GM18868 (cell line): ENCODE measurements around the gene TRIM7.
"Not testable (repeated sequence)": the region's sequence is repeated elsewhere in the genome, so short reads cannot be mapped to it uniquely, and the experiment has no call there.

ENCODE experiments used
- ATAC-seq: cut with Tn5 transposase; IDR thresholded peaks from one replicate; pipeline ENCODE4 v1.9.1; 2021; ENCODE audit warnings: mild to moderate bottlenecking, moderate library complexity; ENCODE audit not compliant: unreplicated experiment

TRIM7 gene

DNA sequence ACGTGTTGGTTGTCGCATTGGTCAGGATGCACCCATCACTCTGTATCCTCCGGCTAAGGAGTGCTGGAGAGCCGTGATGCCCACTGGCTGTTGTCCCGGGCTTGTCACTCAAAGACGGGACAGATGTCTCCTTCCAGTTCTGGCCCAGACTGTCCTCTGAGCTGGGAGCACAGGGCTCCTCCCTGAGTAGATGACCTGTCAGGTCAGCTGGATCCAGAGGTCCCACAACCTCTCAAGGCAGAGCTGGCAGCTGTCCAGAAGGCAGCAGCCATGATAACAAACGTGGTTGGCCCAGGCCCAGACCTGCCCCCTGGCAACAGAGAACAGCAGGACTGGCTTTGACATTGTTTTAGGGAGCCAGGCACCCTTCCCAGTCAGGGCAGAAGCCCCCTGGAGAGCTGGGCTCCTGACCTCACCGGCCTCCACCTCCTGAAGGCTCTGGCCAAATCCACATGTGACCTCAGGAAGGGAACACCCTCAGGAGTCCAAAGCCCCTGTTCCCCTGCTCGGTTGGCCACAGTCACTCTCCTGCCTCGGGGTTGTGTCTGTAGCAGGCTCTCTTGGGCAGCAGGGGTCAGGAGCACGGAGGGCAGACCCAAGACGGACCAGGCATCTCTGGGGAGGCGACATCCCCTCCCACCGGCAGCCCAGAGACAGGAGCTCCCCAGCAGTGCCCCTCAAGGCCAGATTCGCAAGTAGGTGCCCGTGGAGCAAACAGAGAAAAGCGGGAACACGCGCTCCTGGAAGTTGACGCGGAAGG is 10.3 kb downstream of the TRIM7 start:
- ATAC-seq = no peak

DNA sequence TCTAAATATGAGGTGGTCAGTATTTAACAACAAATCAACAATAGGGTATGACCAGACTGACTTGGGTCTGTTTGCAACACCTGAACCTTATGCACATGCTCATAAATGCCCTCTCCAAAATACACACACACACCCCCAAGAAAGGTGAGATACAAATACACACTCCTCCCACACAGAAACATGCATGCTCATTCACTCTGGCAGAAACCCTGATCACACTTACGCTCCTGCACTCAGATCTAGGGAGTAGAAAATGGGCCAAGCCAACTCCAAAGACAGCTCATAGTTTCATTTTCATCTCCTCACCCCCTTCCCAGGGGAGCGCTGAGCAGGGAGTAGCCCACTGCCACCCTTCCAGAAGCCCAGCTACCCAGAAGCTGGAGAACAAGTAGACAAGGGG is 11.3 kb downstream of the TRIM7 start:
- ATAC-seq = no peak

GRCh38 chr5:181192337-181193046 is 12.5 kb downstream of the TRIM7 start:
- no peak for ATAC-seq

DNA sequence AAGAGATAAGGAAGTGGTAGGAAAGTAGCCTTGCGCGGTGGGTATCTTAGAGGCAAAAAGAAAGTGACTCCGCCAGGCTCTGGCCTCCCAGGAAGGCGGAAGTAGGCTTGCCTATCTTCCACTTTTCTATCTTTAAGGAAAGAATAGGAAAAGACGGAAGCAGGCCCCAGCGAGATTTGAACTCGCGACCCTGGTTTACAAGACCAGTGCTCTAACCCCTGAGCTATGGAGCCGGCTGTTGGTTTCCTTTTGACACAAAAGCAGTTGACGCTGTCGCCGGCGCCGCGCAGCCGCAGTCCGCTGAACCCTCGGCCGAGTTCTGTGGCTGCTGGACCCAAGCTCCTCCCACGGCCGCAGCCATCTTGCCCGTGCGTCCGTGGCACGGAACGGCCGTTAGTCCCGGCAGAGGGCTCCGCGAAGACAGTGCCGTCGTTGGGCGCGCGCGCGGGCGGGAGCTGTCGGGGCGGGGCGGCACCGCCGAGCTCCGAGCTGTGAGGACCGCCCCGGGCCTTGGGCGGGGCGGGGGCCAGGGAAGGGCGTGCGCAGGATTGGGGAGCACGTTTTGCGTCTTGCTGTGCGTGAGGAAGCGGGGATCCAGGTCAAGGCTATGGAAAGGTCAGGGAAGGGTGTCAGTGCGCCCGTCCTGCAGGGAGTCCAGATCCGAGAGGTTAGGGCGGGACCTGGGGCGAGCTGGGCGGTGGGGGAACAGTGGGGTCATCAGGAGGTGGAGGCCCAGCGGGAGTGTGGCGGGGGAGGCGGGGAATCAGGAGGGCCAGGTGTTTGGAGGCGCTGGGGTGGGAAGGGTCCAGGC is 13.3 kb downstream of the TRIM7 start:
- ATAC-seq = peak; percentile 67

DNA sequence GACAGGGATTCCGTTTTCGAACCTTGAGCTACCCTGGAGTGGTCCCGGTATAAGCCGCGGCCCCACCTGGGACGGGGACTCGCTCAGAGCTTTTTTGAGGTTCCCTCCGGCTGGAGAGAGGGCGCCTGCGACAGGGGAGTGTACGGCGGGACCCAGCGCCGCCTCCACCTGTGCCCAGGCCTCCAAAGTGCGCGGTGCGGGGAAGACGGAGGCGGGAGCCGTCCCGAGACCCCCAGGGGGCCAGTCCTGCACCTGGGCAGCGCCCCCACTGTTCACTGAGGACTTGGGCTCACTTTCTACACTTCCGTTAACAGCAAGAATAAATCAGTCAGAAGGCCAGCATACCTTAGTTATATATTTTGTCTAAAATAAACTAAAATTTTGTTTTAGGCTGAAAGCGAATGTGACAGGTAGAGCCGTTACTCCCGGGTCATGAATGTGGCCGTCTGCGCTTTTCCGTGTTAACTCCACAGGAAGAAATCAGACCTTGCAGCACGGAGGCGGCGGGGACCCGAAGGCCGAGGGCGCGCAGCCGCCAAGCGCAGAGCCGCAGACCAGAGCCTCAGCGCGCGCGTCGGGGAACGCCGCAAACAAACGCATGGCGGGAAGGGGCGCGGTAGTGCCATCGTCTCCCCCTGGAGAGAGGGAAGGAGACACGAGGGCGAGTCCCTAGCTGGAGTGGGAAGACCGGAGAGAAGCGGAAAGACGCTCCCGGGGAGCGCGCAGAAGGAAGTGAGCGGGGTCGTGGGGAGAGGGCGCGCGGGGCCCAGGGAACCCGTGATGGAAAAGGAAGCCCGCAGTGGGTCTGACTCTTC is 14.1 kb downstream of the TRIM7 start:
- peak; percentile 6 for ATAC-seq

GRCh38 chr5:181189962-181190710 is 14.9 kb downstream of the TRIM7 start:
- no peak for ATAC-seq

- ATAC-seq = no peak
Measured at GRCh38 chr5:181189363-181189961, 15.5 kb downstream of the TRIM7 start.

- ATAC-seq = no peak
Measured at GRCh38 chr5:181188700-181189362, 16.2 kb downstream of the TRIM7 start.

- no peak for ATAC-seq
Measured at GRCh38 chr5:181187500-181188213, 17.3 kb downstream of the TRIM7 start.

GRCh38 chr5:181186986-181187499 is 18.0 kb downstream of the TRIM7 start:
- no peak for ATAC-seq

DNA sequence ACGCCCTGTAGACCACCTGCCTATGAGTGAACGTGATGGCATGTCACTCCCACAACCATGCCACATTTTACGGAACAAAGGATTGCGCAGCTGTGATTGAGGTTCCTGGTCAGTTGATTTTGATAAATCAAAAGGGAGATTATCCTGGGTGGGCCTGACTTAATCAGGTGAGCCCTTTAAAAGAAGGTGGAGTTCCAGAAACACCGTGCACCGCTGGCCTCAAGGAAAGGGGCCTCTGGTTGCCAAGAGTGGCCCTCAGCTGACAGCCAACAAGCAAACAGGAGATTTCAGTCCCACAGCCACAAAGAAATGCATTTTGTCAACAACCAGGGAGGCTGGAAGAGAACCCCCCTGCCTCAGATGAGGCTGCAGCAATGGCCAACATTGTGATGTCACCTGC is 19.0 kb downstream of the TRIM7 start:
- no peak for ATAC-seq

DNA sequence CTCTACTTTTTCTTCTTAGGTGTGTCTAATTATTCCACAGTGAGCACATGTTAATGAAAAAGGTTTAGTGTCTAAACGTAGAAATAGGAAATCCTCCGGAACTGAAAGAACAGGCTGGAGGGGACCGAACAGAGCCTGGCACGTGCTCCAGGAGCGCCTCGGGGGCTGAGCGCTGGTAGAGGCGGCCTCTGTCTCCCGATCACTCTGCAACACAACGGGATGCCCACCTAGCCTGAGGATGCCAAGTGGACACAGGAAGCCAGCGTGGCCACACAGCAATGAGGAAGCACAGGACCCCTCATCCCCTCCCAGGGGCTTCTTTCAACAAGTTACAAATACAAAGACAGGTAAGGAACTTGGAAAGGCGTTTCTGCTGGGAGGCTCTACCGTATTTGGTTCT is 19.4 kb downstream of the TRIM7 start:
- ATAC-seq = no peak

GRCh38 chr5:181184845-181185216 is 20.2 kb downstream of the TRIM7 start:
- no peak for ATAC-seq

DNA sequence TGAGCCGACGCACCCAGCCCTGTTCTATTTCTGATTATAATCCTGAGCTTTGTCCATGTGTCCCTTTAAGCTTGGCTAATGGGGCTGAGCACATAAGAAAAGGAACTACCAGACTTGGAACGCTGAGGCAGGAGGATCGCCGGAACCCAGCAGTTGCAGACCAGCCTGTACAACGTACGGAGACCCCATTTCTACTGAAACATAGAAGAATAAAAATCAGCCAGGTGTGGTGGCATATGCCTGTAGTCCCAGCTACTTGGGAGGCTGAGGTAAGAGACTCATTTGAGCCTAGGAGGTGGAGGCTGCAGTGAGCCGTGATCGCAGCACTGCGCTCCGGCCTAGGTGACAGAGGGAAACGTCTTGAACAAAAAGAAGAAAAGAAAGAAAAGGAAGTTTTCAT is 22.3 kb downstream of the TRIM7 start:
- no peak for ATAC-seq

DNA sequence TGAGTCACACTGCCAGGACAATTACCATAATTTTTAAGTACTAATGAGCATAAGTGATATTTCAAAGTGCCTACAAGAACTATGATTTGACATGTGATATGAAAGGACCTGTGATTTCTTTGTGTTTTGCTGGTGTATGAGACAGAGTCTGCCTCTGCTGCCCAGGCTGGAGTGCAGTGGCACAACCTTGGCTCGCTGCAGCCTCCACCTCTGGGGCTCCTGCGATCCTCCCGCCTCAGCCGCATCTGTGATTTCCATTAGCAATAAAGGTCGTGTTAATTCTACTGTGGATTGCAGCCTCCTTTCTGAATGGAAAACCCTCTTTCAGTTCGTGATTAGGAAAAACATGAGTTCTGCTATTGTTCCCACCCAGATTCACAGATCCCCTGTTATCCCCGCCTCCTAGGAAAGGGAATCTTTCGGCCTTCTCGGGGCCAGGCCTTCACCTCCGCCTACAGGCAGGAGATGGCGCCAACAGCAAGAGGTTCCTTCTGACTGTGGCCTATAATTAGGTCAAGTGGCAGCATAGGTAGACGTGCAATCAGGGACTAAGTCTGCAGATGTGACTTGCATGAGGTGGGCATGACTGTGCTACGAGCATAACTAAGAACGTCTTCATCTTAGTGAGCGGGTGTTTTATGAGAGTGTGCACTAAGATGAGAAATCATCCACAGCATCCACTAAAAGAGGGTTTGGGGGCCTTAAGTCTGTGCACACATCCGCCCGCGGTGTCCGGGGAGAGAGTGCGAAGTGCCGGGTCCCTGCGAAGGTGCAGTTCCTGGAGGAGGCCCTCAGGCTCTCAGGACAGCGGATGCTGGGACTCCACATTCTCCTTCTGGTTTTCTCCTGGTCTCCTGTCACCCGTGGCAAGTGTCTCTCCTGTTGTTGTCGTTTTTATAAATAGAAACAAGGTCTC is 23.1 kb downstream of the TRIM7 start:
- peak; percentile 62 for ATAC-seq

- ATAC-seq = not testable (repeated sequence)
Measured at GRCh38 chr5:181177559-181177958, 27.4 kb downstream of the TRIM7 start.

GRCh38 chr5:181176254-181176952 is 28.6 kb downstream of the TRIM7 start:
- ATAC-seq = no peak
